GM10266 (cell line): ENCODE results near the gene NTM.
A peak's percentile ranks its signal among the peaks of the same experiment; 100 is the strongest.

Experiments
- DNase-seq: peaks from one replicate; pipeline ENCODE4 v3.0.0; 2012; ENCODE audit errors: extremely low spot score
- TF ChIP-seq, protein P1 (sequence below): IDR thresholded peaks from 2 replicates; pipeline ENCODE4 v1.5.1; 2012; ENCODE audit warnings: mild to moderate bottlenecking, low read depth; ENCODE audit not compliant: control insufficient read depth, insufficient read depth; ENCODE audit errors: missing control alignments

Gene NTM

DNA sequence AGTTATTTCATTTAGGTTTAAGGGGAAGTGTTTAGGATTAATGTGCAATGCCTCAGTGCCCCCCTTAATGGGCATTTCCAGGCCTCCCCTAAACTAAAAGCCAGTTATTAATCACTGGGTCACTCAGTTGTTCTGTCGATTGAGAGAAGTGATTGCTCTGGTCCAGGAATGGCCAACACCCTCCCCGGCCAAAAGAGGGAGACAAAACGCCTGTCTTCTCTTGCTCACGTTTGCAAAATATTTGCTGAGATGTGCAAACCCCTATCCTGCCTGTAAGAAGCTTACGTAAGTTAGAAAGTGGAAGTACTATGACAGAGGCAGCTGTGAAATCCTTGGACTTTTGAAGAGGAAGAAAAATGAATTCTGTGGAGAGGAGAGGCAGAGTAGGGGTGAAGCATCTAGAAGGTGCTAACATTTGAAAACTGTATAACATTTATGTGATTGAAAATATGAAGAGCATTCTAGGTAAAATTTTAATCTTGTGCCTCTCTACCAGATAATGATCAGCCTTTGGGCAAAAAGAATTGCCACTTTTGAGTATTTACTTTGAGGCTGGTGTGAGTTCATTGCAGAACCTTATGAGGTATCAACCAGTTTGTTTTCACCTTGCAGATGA, 37.7 kb downstream of the NTM start:
- peak; percentile 30 for DNase-seq
- TF ChIP-seq, protein P1, sequence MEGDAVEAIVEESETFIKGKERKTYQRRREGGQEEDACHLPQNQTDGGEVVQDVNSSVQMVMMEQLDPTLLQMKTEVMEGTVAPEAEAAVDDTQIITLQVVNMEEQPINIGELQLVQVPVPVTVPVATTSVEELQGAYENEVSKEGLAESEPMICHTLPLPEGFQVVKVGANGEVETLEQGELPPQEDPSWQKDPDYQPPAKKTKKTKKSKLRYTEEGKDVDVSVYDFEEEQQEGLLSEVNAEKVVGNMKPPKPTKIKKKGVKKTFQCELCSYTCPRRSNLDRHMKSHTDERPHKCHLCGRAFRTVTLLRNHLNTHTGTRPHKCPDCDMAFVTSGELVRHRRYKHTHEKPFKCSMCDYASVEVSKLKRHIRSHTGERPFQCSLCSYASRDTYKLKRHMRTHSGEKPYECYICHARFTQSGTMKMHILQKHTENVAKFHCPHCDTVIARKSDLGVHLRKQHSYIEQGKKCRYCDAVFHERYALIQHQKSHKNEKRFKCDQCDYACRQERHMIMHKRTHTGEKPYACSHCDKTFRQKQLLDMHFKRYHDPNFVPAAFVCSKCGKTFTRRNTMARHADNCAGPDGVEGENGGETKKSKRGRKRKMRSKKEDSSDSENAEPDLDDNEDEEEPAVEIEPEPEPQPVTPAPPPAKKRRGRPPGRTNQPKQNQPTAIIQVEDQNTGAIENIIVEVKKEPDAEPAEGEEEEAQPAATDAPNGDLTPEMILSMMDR: peak; percentile 51

DNA sequence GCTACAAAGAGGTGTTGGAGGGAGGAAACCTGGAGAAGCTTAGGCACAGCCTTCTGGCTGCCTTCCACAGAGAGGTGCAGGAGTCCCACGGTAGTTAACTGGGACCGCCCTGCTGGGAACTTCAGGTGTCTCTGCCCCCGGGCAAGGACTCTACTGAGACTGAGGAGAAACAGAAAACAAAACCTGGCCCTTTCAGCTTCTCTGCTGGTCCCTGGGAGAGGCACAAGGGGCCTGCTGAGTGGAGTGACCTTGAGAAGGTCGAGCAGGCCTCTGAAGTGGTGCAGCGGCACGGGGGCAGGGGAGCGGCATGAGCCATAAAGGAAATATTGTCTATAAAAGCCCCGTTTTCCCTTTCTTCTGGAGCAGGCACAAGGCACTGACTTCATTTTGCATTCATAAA, 38.9 kb downstream of the NTM start:
- DNase-seq: no peak
- TF ChIP-seq, protein P1: no peak

DNA sequence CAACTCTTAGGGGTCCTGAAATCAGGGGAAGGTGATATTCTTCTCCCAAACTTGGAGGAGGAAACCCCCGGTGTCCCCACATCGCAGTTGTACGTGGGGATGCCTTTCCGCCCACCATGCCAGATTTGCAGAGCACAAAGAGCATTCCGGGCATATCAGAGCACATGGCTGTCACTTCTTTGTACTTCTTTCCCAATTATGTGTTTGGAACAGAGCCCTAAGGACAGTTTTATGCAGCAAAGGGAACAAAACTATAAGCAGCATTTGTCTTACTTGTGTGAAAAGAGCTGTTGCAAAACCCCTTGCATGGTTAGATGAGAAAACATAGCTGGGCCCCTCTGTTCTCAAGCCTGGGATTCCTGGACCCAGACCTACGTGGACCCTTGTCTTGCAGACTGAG, 41.2 kb downstream of the NTM start:
- TF ChIP-seq, protein P1: no peak
- no peak for DNase-seq

DNA sequence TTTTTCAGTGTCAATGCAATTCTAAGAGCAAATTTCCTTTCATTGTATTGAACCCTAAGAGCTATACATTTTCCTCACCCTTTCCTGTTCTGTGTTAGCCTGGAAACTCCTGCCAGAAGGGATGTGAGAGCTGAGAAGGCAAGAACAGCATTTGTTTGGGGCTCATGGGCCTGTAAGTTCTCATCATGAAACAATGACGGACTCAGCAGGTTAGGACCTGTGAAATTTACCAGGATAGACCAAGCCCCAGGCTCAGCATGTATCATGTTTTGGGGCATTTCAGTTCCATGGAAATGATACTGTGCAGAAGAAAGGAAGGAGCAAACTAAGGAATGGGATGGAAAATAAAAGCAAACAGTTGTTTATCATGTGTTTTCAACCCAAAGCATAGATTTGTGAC, 41.6 kb downstream of the NTM start:
- TF ChIP-seq, protein P1: no peak
- DNase-seq: no peak

DNA sequence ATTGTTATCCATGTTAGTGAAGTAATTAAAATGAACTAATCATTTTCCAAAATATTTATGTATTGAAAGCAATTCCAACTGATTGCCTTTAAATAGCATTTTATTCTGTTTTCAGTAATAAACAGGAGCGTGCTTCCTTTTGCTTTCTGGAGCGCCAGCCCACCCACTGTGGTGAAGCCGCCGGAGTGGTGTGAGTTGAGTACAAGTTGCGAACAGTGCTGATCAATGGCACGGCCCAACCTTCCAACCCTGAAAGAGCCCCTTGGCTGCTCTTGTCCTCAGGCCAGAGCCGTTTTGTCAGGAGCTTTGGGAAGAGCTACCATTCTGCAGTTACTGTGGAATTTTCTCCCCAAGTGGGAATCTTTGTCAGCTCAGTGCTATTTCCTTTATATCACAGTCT, 42.8 kb downstream of the NTM start:
- TF ChIP-seq, protein P1: no peak
- no peak for DNase-seq

DNA sequence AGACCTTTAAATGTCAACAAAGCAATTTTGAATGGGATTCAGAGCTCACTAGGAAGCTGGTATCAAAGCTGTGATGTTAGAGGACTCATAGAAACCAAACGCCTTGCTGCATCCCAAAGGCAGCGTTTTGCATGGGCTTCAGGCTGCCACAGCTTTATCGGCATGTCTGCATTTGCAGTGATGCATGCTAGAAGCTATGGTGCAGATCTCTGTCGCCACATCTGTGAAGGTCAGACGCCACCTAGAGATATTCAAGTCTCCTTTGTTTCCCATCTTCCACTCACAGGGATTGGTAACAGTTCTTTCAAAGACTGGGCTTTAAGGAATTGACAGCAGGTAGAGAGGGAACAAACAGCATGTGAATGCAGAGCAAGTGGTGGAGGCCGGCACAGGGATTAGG, 47.8 kb downstream of the NTM start:
- TF ChIP-seq, protein P1: no peak
- DNase-seq: no peak

DNA sequence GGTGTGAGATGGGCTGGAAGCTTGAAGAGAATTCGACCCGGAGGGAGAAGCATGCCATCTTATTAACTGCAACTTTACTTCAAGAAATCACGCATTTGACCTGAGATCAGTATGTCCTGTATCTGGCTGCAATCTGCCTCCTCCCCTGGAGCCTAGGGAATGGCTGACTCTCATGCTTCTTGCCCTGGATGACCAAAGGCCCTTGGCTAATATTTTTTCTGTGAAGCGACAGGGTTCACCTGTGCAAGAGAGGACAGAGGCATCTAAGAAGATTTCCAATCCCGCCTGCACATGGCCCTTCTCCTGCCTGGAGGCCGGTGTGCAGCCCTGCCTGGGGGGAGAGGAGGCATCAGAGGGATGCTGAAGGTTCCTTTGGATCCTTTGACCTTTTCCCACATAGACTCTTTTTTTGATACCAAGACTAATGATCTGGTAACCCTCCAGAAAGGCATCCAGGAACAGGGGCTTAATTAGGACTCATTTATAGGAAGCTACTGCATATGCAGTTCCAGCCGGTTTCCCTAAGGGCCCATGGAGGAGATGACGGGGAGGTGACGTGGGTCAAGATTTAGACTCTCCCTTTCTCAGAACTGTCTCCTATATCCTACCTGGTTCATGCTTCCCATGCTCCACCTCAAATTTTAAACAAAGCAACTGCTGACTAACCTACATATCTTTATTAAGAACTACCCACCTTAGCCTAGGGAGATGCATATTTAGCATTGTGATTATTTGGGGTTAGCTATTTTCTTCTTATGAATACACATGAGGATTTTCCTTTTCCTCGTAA, 50.8 kb downstream of the NTM start:
- no peak for DNase-seq
- TF ChIP-seq, protein P1: no peak
